SJSA1 (cell line): ENCODE measurements around the gene DMRT1. TPM values are rescaled to one million over a fixed set of nuclear protein-coding genes. Genes with fewer than 3 reads are reported as not detected.

Source experiments
- DNase-seq, 2 experiments: peaks; one replicate each; pipeline ENCODE4 v3.0.0-alpha.2; 2015 to 2020; ENCODE audit warnings: low spot score in 2 of 2, low read depth in 1 of 2
- H3K27ac ChIP-seq: fragments of 250-450 bp; sonication (Bioruptor Pico); 2 replicates; pipeline ENCODE4 v1.5.1; 2020; ENCODE audit warnings: mild to moderate bottlenecking, moderate library complexity
- H3K27me3 ChIP-seq: fragments of 250-450 bp; sonication (Bioruptor Pico); replicated peaks from 2 replicates; pipeline ENCODE4 v1.5.1; 2020; ENCODE audit warnings: mild to moderate bottlenecking, moderate library complexity
- H3K36me3 ChIP-seq: fragments of 250-450 bp; sonication (Bioruptor Pico); 2 replicates; pipeline ENCODE4 v1.5.1; 2020; ENCODE audit warnings: mild to moderate bottlenecking
- H3K4me1 ChIP-seq: fragments of 250-450 bp; sonication (Bioruptor Pico); replicated peaks from 2 replicates; pipeline ENCODE4 v1.6.1; 2021; ENCODE audit warnings: mild to moderate bottlenecking
- H3K4me3 ChIP-seq: fragments of 250-450 bp; sonication (Bioruptor Pico); 2 replicates; pipeline ENCODE4 v1.5.1; 2020; ENCODE audit warnings: mild to moderate bottlenecking
- H3K9me3 ChIP-seq: fragments of 250-450 bp; sonication (Bioruptor Pico); replicated peaks from 2 replicates; pipeline ENCODE4 v1.5.1; 2020; ENCODE audit warnings: mild to moderate bottlenecking
- total RNA-seq: library from RNA; depleted of rRNA; stranded (reverse); fragments of >200 nt; shearing (Covaris generic); gene quantifications from 2 replicates; pipeline ENCODE4 v1.2.3, GENCODE V29; 2014

The DMRT1 gene
- total RNA-seq, 1 experiment from 2014 or later: not detected

GRCh38 chr9:974996-975739 is 133.7 kb downstream of the DMRT1 start:
- Histone ChIP-seq H3K4me3 (no peak overlapping the region), H3K36me3 (no peaks in the 10 kb centered on the region), H3K27me3 (no peaks in the 10 kb centered on the region; the same call in 1 of the 2 replicates), H3K4me1 (no peaks in the 10 kb centered on the region), H3K27ac (no peak overlapping the region), H3K9me3 (no peaks in the 10 kb centered on the region)
- DNase-seq: no peak

GRCh38 chr9:975740-976257 is 134.3 kb downstream of the DMRT1 start:
- no peak overlapping the region for H3K4me3 ChIP-seq
- no peaks in the 10 kb centered on the region; the same call in 1 of the 2 replicates for H3K27me3 ChIP-seq
- H3K9me3 ChIP-seq: no peaks in the 10 kb centered on the region
- H3K4me1 ChIP-seq: no peaks in the 10 kb centered on the region
- no peak for DNase-seq
- H3K36me3 ChIP-seq: no peaks in the 10 kb centered on the region
- no peak overlapping the region for H3K27ac ChIP-seq

GRCh38 chr9:976258-976942 is 134.9 kb downstream of the DMRT1 start, which contains the start of gene DMRT3:
Gene DMRT3 (plus strand): TSS chr9:976655. CDS start chr9:977002, 347 bp downstream.
- H3K27me3 ChIP-seq: no peaks in the 10 kb centered on the region; the same call in 1 of the 2 replicates
- no peak within 1 kb of the TSS for H3K27ac ChIP-seq
- H3K4me3 ChIP-seq: no peak within 1 kb of the TSS
- no peaks in the 10 kb centered on the region for H3K9me3 ChIP-seq
- H3K4me1 ChIP-seq: no peaks in the 10 kb centered on the region
- no peaks in the 10 kb centered on the region for H3K36me3 ChIP-seq
- DNase-seq: no peak

- no peak overlapping the region for H3K4me3 ChIP-seq
- H3K27ac ChIP-seq: no peak overlapping the region
- no peaks in the 10 kb centered on the region for H3K4me1 ChIP-seq
- no peaks in the 10 kb centered on the region for H3K9me3 ChIP-seq
- no peaks in the 10 kb centered on the region; the same call in 1 of the 2 replicates for H3K27me3 ChIP-seq
- no peaks in the 10 kb centered on the region for H3K36me3 ChIP-seq
- no peak for DNase-seq
These were observed 135.7 kb downstream of the DMRT1 start for GRCh38 chr9:976943-977837.

DNA sequence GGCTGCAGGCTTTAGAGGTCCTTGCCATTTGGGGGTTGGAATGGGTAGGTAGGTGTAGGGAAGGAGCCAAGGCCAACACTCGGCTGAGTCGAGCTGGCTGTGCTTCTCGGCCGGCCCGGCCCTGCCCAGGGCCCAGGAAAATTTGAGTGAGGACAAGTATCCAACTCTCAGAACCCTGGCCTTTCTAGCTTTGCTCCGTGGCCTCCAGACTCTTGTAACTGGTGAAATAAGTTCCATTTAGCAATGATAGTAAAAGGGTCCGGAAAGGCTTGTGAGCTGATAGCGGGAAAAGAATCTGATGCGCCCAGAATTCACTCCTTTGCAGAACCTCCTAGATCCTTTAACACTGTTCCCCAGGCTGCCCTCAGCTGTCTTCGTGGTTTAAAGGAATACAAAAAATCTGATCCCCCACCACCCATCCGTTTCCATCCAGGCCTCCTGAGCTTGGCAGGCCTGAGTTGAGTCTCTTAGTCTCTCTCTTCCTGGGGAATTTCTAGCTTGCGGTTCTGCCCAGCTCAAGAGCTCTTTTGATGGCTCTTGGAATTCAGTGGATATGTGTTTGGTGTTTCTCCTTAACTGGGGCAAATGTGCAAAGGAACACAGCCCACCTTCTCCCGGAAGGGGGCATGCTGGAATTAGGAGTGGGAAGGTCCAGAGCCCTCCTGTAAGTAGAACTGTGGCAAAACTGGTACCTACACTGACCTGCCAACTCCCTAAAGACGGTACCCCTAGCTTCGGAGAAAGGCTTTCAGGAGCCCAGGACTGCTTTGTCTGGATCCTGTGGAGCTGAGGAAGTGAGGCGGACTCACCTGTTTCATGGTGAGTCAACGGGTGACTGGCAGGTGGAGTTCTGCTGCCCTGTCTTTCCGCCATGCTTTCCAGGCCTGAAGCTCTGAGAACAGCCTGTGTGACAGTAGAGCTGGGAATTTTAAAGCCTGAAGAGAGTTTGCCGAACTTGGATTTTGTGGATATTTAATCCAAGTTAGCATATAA is 136.6 kb downstream of the DMRT1 start:
- no peaks in the 10 kb centered on the region for H3K4me1 ChIP-seq
- no peaks in the 10 kb centered on the region; the same call in 1 of the 2 replicates for H3K27me3 ChIP-seq
- no peaks in the 10 kb centered on the region for H3K9me3 ChIP-seq
- DNase-seq: no peak
- H3K4me3 ChIP-seq: no peak overlapping the region
- no peak overlapping the region for H3K27ac ChIP-seq
- no peaks in the 10 kb centered on the region for H3K36me3 ChIP-seq

DNA sequence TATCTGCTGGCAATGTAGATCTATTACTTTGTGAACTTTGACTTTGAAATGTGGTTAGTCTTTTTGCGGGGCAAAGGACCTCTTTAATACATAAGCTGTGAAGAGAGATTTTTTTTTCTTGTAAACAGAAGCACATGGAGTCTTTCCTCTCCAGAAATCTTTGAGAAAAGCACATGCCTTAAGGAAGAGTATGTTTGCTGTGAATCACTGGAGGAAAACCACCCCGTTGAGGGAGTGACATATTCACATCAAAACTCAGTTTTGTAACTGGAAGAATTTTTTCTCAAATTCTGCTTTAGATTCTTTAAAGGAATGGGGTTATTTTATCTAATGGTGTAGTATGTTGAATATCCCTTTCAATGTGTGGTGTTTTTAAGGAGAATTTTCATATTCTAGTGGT is 138.5 kb downstream of the DMRT1 start:
- no peak overlapping the region for H3K4me3 ChIP-seq
- DNase-seq: no peak
- no peaks in the 10 kb centered on the region; the same call in 1 of the 2 replicates for H3K27me3 ChIP-seq
- H3K36me3 ChIP-seq: no peaks in the 10 kb centered on the region
- no peaks in the 10 kb centered on the region for H3K4me1 ChIP-seq
- H3K9me3 ChIP-seq: no peaks in the 10 kb centered on the region
- H3K27ac ChIP-seq: no peak overlapping the region

GRCh38 chr9:980640-981039 is 139.1 kb downstream of the DMRT1 start:
- no peaks in the 10 kb centered on the region for H3K9me3 ChIP-seq
- no peak overlapping the region for H3K4me3 ChIP-seq
- DNase-seq: no peak
- no peaks in the 10 kb centered on the region for H3K4me1 ChIP-seq
- H3K27ac ChIP-seq: no peak overlapping the region
- H3K36me3 ChIP-seq: no peaks in the 10 kb centered on the region
- H3K27me3 ChIP-seq: no peaks in the 10 kb centered on the region; the same call in 1 of the 2 replicates

- Histone ChIP-seq H3K27me3 (no peaks in the 10 kb centered on the region; the same call in 1 of the 2 replicates), H3K36me3 (no peaks in the 10 kb centered on the region), H3K27ac (no peak overlapping the region), H3K4me3 (no peak overlapping the region), H3K4me1 (no peaks in the 10 kb centered on the region), H3K9me3 (no peaks in the 10 kb centered on the region)
- DNase-seq: no peak
These were observed 140.0 kb downstream of the DMRT1 start for GRCh38 chr9:981491-981898.

GRCh38 chr9:982394-983230 is 141.1 kb downstream of the DMRT1 start:
- Histone ChIP-seq H3K27ac (no peak overlapping the region), H3K4me1 (no peaks in the 10 kb centered on the region), H3K36me3 (no peaks in the 10 kb centered on the region), H3K4me3 (no peak overlapping the region), H3K9me3 (no peaks in the 10 kb centered on the region), H3K27me3 (no peaks in the 10 kb centered on the region)
- no peak for DNase-seq

GRCh38 chr9:994005-994404 is 152.5 kb downstream of the DMRT1 start:
- DNase-seq: no peak

GRCh38 chr9:995192-995591 is 153.7 kb downstream of the DMRT1 start:
- no peak overlapping the region for H3K27ac ChIP-seq
- DNase-seq: no peak

More at GRCh38 chr9:994005-994404, 152.5 kb downstream of the DMRT1 start:
- H3K9me3 ChIP-seq: no peaks in the 10 kb centered on the region
- H3K36me3 ChIP-seq: no peaks in the 10 kb centered on the region
- H3K27ac ChIP-seq: no peak overlapping the region
- no peaks in the 10 kb centered on the region for H3K4me1 ChIP-seq
- no peak overlapping the region for H3K4me3 ChIP-seq
- no peaks in the 10 kb centered on the region for H3K27me3 ChIP-seq

GRCh38 chr9:995781-996180 is 154.3 kb downstream of the DMRT1 start:
- no peaks in the 10 kb centered on the region for H3K4me1 ChIP-seq
- peak in 1 of 2 experiments; percentile 18 for DNase-seq
- H3K27ac ChIP-seq: no peak overlapping the region
- H3K36me3 ChIP-seq: no peaks in the 10 kb centered on the region
- H3K4me3 ChIP-seq: no peak overlapping the region
- no peaks in the 10 kb centered on the region for H3K9me3 ChIP-seq
- H3K27me3 ChIP-seq: no peaks in the 10 kb centered on the region

More at GRCh38 chr9:995192-995591, 153.7 kb downstream of the DMRT1 start:
- Histone ChIP-seq H3K9me3 (no peaks in the 10 kb centered on the region), H3K36me3 (no peaks in the 10 kb centered on the region), H3K27me3 (no peaks in the 10 kb centered on the region), H3K4me3 (no peak overlapping the region), H3K4me1 (no peaks in the 10 kb centered on the region)
